ENCODE measurements around the gene CNTN1.

CNTN1 gene

GRCh38 chr12:40769846-40770245, 77.6 kb downstream of the CNTN1 start:
- no peak overlapping the region for H4K91ac ChIP-seq (ENCODE audit: low read depth, low read length, poor library complexity)
- no peak overlapping the region for H3K14ac ChIP-seq (ENCODE audit: low read length)
- H3K4me3 ChIP-seq (ENCODE audit: low read length in 2 of 2): no peak overlapping the region
- WGBS, 2 donors (ENCODE audit: extremely low coverage in 2 of 2, insufficient read length in 2 of 2, insufficient replicate concordance in 1 of 2): no CpG with 5 or more reads among the region's 2 CpGs
- no peak overlapping the region for H2BK5ac ChIP-seq (ENCODE audit: low read length)
- H3K27ac ChIP-seq (replicated peaks; ENCODE audit: low read length): no peak overlapping the region
- H2AK5ac ChIP-seq (ENCODE audit: low read depth, low read length): no peak overlapping the region
- no peak overlapping the region for H3K9ac ChIP-seq (ENCODE audit: low read depth, low read length, poor library complexity)
- no peaks in the 10 kb centered on the region for H3K27me3 ChIP-seq (ENCODE audit: control insufficient read depth in 3 of 3, insufficient read depth in 3 of 3, low read depth in 1 of 3, low read length in 3 of 3)
- no peak overlapping the region for H2BK12ac ChIP-seq (ENCODE audit: low read length)
- no peak overlapping the region for H4K8ac ChIP-seq (ENCODE audit: low read depth, low read length)
- no peak overlapping the region for H3K4ac ChIP-seq (ENCODE audit: low read length)
- H2BK120ac ChIP-seq (ENCODE audit: low read depth, low read length): no peak overlapping the region
- H3K18ac ChIP-seq (ENCODE audit: low read length): no peak overlapping the region
- peaks cover 0 to 1% of the 10 kb centered on the region in 2 donors for H3K4me1 ChIP-seq (ENCODE audit: control insufficient read depth in 2 of 2, insufficient read depth in 1 of 2, low read depth in 1 of 2, low read length in 2 of 2)
- no peaks in the 10 kb centered on the region for H3K36me3 ChIP-seq (replicated peaks in 1 of 2; ENCODE audit: control insufficient read depth in 2 of 2, insufficient read depth in 2 of 2, low read length in 2 of 2)
- H3K4me2 ChIP-seq (ENCODE audit: insufficient read depth, low read length, poor library complexity, severe bottlenecking): no peak overlapping the region
- no peak for DNase-seq (ENCODE audit: low spot score)
- H2BK15ac ChIP-seq (ENCODE audit: low read length): no peak overlapping the region
- H2AFZ ChIP-seq (ENCODE audit: low read length): no peak overlapping the region
- no peaks in the 10 kb centered on the region for H3K9me3 ChIP-seq (replicated peaks in 1 of 2; ENCODE audit: control insufficient read depth in 2 of 2, insufficient read depth in 1 of 2, low read depth in 1 of 2, low read length in 2 of 2)
- no peak overlapping the region for H3K23ac ChIP-seq (ENCODE audit: low read depth, low read length, poor library complexity)
- no peaks in the 10 kb centered on the region for H3K79me1 ChIP-seq (ENCODE audit: low read depth, low read length)

DNA sequence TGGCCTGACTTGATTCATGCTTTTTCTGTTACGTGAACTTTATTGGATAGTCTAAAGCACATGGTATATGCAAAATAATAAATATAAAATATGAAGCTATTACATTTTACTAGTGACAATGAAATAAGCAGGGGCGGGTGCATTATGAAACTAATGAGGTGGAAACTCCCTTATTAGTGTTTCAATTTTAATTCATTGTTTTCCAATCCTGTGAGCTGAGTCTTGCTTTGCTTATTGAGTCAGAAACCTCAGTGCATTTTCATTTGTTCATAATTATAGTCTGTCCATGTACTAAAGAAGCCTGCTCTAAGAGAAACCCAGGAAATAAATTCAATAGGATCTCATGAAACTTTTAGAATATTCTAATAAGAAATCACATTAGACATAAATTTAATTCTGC, 78.5 kb downstream of the CNTN1 start:
- H3K4ac ChIP-seq (ENCODE audit: low read length): no peak overlapping the region
- no peaks in the 10 kb centered on the region for H3K27me3 ChIP-seq (ENCODE audit: control insufficient read depth in 3 of 3, insufficient read depth in 3 of 3, low read depth in 1 of 3, low read length in 3 of 3)
- H2AFZ ChIP-seq (ENCODE audit: low read length): no peak overlapping the region
- no peak overlapping the region for H2BK15ac ChIP-seq (ENCODE audit: low read length)
- DNase-seq (ENCODE audit: low spot score): no peak
- no peak overlapping the region for H3K27ac ChIP-seq (replicated peaks; ENCODE audit: low read length)
- no peak overlapping the region for H2BK5ac ChIP-seq (ENCODE audit: low read length)
- no peak overlapping the region for H3K18ac ChIP-seq (ENCODE audit: low read length)
- H4K91ac ChIP-seq (ENCODE audit: low read depth, low read length, poor library complexity): no peak overlapping the region
- no peak overlapping the region for H4K8ac ChIP-seq (ENCODE audit: low read depth, low read length)
- H3K79me1 ChIP-seq (ENCODE audit: low read depth, low read length): no peaks in the 10 kb centered on the region
- H3K23ac ChIP-seq (ENCODE audit: low read depth, low read length, poor library complexity): no peak overlapping the region
- no peak overlapping the region for H3K14ac ChIP-seq (ENCODE audit: low read length)
- H2BK120ac ChIP-seq (ENCODE audit: low read depth, low read length): no peak overlapping the region
- H3K36me3 ChIP-seq (replicated peaks in 1 of 2; ENCODE audit: control insufficient read depth in 2 of 2, insufficient read depth in 2 of 2, low read length in 2 of 2): no peaks in the 10 kb centered on the region
- no peak overlapping the region for H2BK12ac ChIP-seq (ENCODE audit: low read length)
- peaks cover 0 to 1% of the 10 kb centered on the region in 2 donors for H3K4me1 ChIP-seq (ENCODE audit: control insufficient read depth in 2 of 2, insufficient read depth in 1 of 2, low read depth in 1 of 2, low read length in 2 of 2)
- H3K9me3 ChIP-seq (replicated peaks in 1 of 2; ENCODE audit: control insufficient read depth in 2 of 2, insufficient read depth in 1 of 2, low read depth in 1 of 2, low read length in 2 of 2): no peaks in the 10 kb centered on the region
- H2AK5ac ChIP-seq (ENCODE audit: low read depth, low read length): no peak overlapping the region
- no peak overlapping the region for H3K4me2 ChIP-seq (ENCODE audit: insufficient read depth, low read length, poor library complexity, severe bottlenecking)
- H3K9ac ChIP-seq (ENCODE audit: low read depth, low read length, poor library complexity): no peak overlapping the region
- H3K4me3 ChIP-seq (ENCODE audit: low read length in 2 of 2): no peak overlapping the region
- no CpG with 5 or more reads among the region's 2 CpGs for WGBS, 2 donors (ENCODE audit: extremely low coverage in 2 of 2, insufficient read length in 2 of 2, insufficient replicate concordance in 1 of 2)

DNA sequence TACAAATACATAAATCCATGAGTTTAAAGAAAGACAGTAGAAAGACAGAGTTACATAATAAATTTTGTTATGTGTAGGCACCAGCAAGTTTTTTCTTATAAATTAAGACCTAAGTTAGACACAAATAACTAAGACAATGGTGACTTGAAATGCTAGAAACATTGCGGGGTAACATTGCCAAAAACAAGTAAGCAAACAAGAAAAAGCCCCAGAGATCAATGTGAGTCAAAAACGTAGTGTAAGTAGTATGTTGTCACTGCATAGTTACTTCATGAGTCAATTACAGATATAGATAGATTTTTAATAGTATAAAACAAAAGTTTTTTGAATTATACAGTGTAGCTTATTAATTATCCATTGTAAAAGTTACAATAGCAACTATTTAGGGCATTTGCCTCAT, 83.4 kb downstream of the CNTN1 start:
- DNase-seq (ENCODE audit: low spot score): no peak
- Histone ChIP-seq H2AK5ac (ENCODE audit: low read depth, low read length) (no peak overlapping the region), H3K27ac (replicated peaks; ENCODE audit: low read length) (no peak overlapping the region), H4K8ac (ENCODE audit: low read depth, low read length) (no peak overlapping the region), H2BK5ac (ENCODE audit: low read length) (no peak overlapping the region), H3K27me3 (ENCODE audit: control insufficient read depth in 3 of 3, insufficient read depth in 3 of 3, low read depth in 1 of 3, low read length in 3 of 3) (no peaks in the 10 kb centered on the region), H3K23ac (ENCODE audit: low read depth, low read length, poor library complexity) (no peak overlapping the region), H2AFZ (ENCODE audit: low read length) (no peak overlapping the region), H2BK15ac (ENCODE audit: low read length) (no peak overlapping the region), H3K4me2 (ENCODE audit: insufficient read depth, low read length, poor library complexity, severe bottlenecking) (no peak overlapping the region), H2BK120ac (ENCODE audit: low read depth, low read length) (no peak overlapping the region), H3K79me1 (ENCODE audit: low read depth, low read length) (no peaks in the 10 kb centered on the region), H4K91ac (ENCODE audit: low read depth, low read length, poor library complexity) (no peak overlapping the region), H3K9me3 (replicated peaks in 1 of 2; ENCODE audit: control insufficient read depth in 2 of 2, insufficient read depth in 1 of 2, low read depth in 1 of 2, low read length in 2 of 2) (no peaks in the 10 kb centered on the region), H3K4me3 (ENCODE audit: low read length in 2 of 2) (no peak overlapping the region), H3K36me3 (replicated peaks in 1 of 2; ENCODE audit: control insufficient read depth in 2 of 2, insufficient read depth in 2 of 2, low read length in 2 of 2) (no peaks in the 10 kb centered on the region), H3K14ac (ENCODE audit: low read length) (no peak overlapping the region), H3K4ac (ENCODE audit: low read length) (no peak overlapping the region), H3K18ac (ENCODE audit: low read length) (no peak overlapping the region), H3K4me1 (ENCODE audit: control insufficient read depth in 2 of 2, insufficient read depth in 1 of 2, low read depth in 1 of 2, low read length in 2 of 2) (no peaks in the 10 kb centered on the region), H3K9ac (ENCODE audit: low read depth, low read length, poor library complexity) (no peak overlapping the region), H2BK12ac (ENCODE audit: low read length) (no peak overlapping the region)
- no CpG with 5 or more reads among the region's 2 CpGs for WGBS, 2 donors (ENCODE audit: extremely low coverage in 2 of 2, insufficient read length in 2 of 2, insufficient replicate concordance in 1 of 2)

GRCh38 chr12:40784102-40784501, 91.9 kb downstream of the CNTN1 start:
- DNase-seq (ENCODE audit: low spot score): no peak
- no CpG with 5 or more reads among the region's 2 CpGs for WGBS, 2 donors (ENCODE audit: extremely low coverage in 2 of 2, insufficient read length in 2 of 2, insufficient replicate concordance in 1 of 2)
- Histone ChIP-seq H3K9ac (ENCODE audit: low read depth, low read length, poor library complexity) (no peak overlapping the region), H2BK120ac (ENCODE audit: low read depth, low read length) (no peak overlapping the region), H2AK5ac (ENCODE audit: low read depth, low read length) (no peak overlapping the region), H3K27ac (replicated peaks; ENCODE audit: low read length) (no peak overlapping the region), H3K4me1 (ENCODE audit: control insufficient read depth in 2 of 2, insufficient read depth in 1 of 2, low read depth in 1 of 2, low read length in 2 of 2) (no peaks in the 10 kb centered on the region), H3K27me3 (ENCODE audit: control insufficient read depth in 3 of 3, insufficient read depth in 3 of 3, low read depth in 1 of 3, low read length in 3 of 3) (no peaks in the 10 kb centered on the region), H3K4ac (ENCODE audit: low read length) (no peak overlapping the region), H2BK15ac (ENCODE audit: low read length) (no peak overlapping the region), H4K8ac (ENCODE audit: low read depth, low read length) (no peak overlapping the region), H2BK12ac (ENCODE audit: low read length) (no peak overlapping the region), H3K4me2 (ENCODE audit: insufficient read depth, low read length, poor library complexity, severe bottlenecking) (no peak overlapping the region), H3K4me3 (ENCODE audit: low read length in 2 of 2) (no peak overlapping the region), H3K9me3 (replicated peaks in 1 of 2; ENCODE audit: control insufficient read depth in 2 of 2, insufficient read depth in 1 of 2, low read depth in 1 of 2, low read length in 2 of 2) (no peaks in the 10 kb centered on the region), H3K79me1 (ENCODE audit: low read depth, low read length) (no peaks in the 10 kb centered on the region), H4K91ac (ENCODE audit: low read depth, low read length, poor library complexity) (no peak overlapping the region), H3K18ac (ENCODE audit: low read length) (no peak overlapping the region), H3K14ac (ENCODE audit: low read length) (no peak overlapping the region), H3K36me3 (replicated peaks in 1 of 2; ENCODE audit: control insufficient read depth in 2 of 2, insufficient read depth in 2 of 2, low read length in 2 of 2) (no peaks in the 10 kb centered on the region), H2AFZ (ENCODE audit: low read length) (no peak overlapping the region), H2BK5ac (ENCODE audit: low read length) (no peak overlapping the region), H3K23ac (ENCODE audit: low read depth, low read length, poor library complexity) (no peak overlapping the region)

Data from neuronal stem cell (in vitro differentiated cells).